Hippocampal formation (tissue), 2 donors: ENCODE measurements around the gene AREL1.

Experiments used
- DNase-seq, 2 donors: peaks; one replicate each; lab custom pipeline; 2025; lab: John Stamatoyannopoulos, UW

AREL1 gene

GRCh38 chr14:74637178-74637550 is 75.7 kb downstream of the AREL1 start:
- DNase-seq, result no peak

- no peak for DNase-seq
Measured at GRCh38 chr14:74636424-74637177, 76.3 kb downstream of the AREL1 start.

GRCh38 chr14:74635847-74636246 is 77.0 kb downstream of the AREL1 start:
- no peak for DNase-seq

- DNase-seq, result no peak
Measured at GRCh38 chr14:74634964-74635363, 77.9 kb downstream of the AREL1 start.

- no peak for DNase-seq
Measured at GRCh38 chr14:74634481-74634880, 78.4 kb downstream of the AREL1 start.

GRCh38 chr14:74630881-74631690 is 81.8 kb downstream of the AREL1 start:
- DNase-seq, result no peak

- no peak for DNase-seq
Measured at GRCh38 chr14:74628418-74628817, 84.5 kb downstream of the AREL1 start.

GRCh38 chr14:74627076-74627475 is 85.8 kb downstream of the AREL1 start:
- no peak for DNase-seq

- no peak for DNase-seq
Measured at GRCh38 chr14:74622257-74622656, 90.6 kb downstream of the AREL1 start.

- DNase-seq, result no peak
Measured at GRCh38 chr14:74621556-74621955, 91.3 kb downstream of the AREL1 start.

GRCh38 chr14:74620923-74621322 is 92.0 kb downstream of the AREL1 start:
- no peak for DNase-seq

GRCh38 chr14:74620497-74620921 is 92.4 kb downstream of the AREL1 start:
- DNase-seq, result no peak

GRCh38 chr14:74619672-74620131 is 93.2 kb downstream of the AREL1 start:
- DNase-seq, result no peak

- no peak for DNase-seq
Measured at GRCh38 chr14:74618078-74618952, 94.6 kb downstream of the AREL1 start.

GRCh38 chr14:74616996-74617700 is 95.7 kb downstream of the AREL1 start:
- DNase-seq, result no peak

GRCh38 chr14:74616507-74616906 is 96.4 kb downstream of the AREL1 start:
- no peak for DNase-seq

- no peak for DNase-seq
Measured at GRCh38 chr14:74615735-74616134, 97.1 kb downstream of the AREL1 start.

- DNase-seq, result no peak
Measured at GRCh38 chr14:74614508-74615495, 98.1 kb downstream of the AREL1 start.

GRCh38 chr14:74613211-74613914 is 99.5 kb downstream of the AREL1 start:
- DNase-seq, result no peak
